ENCODE measurements around the gene UPF2. TPM values are rescaled to one million over a fixed set of nuclear protein-coding genes. Genes with fewer than 3 reads are reported as not detected.

The UPF2 gene
- polyA plus RNA-seq, 1 donor from 2014 or later, result 14.3 TPM

DNA sequence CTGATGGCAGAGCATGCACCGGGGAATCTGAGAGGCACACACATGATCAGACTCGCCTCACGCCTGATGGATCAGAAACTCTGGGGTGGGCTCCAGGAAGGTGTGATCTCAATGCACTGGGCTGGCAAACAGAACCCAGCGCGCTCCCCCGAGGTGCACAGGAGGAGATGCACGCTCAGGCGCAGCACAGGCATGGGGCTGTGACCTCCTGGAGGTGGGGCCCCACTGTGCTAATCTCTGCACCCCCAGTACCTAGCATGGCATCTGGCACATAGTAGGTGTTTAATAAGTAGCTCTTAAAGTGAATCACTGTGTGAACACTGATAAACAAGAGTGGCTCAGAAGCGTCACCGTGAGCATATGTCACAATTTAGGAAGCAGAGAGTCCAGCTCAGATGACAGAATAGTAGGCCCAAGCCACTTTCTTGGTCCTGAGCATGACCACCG lies 161.6 kb downstream of the UPF2 start:
- no peak overlapping the region for H2AFZ ChIP-seq (ENCODE audit: low read depth, low read length)
- H3K27ac ChIP-seq (ENCODE audit: low read length), result no peak overlapping the region
- no peaks in the 10 kb centered on the region for H3K9me3 ChIP-seq (ENCODE audit: low read length)
- H3K9me2 ChIP-seq (ENCODE audit: insufficient read depth, low read length), result no peaks in the 10 kb centered on the region
- no peaks in the 10 kb centered on the region for H3K36me3 ChIP-seq (ENCODE audit: insufficient read depth, low read length)
- H3K9ac ChIP-seq (ENCODE audit: low read length), result no peak overlapping the region
- no peak overlapping the region for H3K4me2 ChIP-seq (ENCODE audit: low read length)
- no peak for TF ChIP-seq SMC3 (conservative IDR thresholded peaks at IDR 0.05; ENCODE audit: poor library complexity)
- TF ChIP-seq RAD21 (conservative IDR thresholded peaks at IDR 0.05), result no peak
- TF ChIP-seq TAF1 (IDR thresholded peaks at IDR 0.05; ENCODE audit: low read depth), result no peak
- TF ChIP-seq, protein P1, sequence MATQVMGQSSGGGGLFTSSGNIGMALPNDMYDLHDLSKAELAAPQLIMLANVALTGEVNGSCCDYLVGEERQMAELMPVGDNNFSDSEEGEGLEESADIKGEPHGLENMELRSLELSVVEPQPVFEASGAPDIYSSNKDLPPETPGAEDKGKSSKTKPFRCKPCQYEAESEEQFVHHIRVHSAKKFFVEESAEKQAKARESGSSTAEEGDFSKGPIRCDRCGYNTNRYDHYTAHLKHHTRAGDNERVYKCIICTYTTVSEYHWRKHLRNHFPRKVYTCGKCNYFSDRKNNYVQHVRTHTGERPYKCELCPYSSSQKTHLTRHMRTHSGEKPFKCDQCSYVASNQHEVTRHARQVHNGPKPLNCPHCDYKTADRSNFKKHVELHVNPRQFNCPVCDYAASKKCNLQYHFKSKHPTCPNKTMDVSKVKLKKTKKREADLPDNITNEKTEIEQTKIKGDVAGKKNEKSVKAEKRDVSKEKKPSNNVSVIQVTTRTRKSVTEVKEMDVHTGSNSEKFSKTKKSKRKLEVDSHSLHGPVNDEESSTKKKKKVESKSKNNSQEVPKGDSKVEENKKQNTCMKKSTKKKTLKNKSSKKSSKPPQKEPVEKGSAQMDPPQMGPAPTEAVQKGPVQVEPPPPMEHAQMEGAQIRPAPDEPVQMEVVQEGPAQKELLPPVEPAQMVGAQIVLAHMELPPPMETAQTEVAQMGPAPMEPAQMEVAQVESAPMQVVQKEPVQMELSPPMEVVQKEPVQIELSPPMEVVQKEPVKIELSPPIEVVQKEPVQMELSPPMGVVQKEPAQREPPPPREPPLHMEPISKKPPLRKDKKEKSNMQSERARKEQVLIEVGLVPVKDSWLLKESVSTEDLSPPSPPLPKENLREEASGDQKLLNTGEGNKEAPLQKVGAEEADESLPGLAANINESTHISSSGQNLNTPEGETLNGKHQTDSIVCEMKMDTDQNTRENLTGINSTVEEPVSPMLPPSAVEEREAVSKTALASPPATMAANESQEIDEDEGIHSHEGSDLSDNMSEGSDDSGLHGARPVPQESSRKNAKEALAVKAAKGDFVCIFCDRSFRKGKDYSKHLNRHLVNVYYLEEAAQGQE (IDR thresholded peaks at IDR 0.05; ENCODE audit: borderline replicate concordance), result no peak
- TF ChIP-seq MXI1 (conservative IDR thresholded peaks at IDR 0.05; ENCODE audit: poor library complexity, severe bottlenecking), result no peak
- TF ChIP-seq EZH2 (IDR thresholded peaks at IDR 0.05; ENCODE audit: borderline replicate concordance, insufficient read depth, low read length, poor library complexity, severe bottlenecking), result no peak
- TF ChIP-seq, protein P2, sequence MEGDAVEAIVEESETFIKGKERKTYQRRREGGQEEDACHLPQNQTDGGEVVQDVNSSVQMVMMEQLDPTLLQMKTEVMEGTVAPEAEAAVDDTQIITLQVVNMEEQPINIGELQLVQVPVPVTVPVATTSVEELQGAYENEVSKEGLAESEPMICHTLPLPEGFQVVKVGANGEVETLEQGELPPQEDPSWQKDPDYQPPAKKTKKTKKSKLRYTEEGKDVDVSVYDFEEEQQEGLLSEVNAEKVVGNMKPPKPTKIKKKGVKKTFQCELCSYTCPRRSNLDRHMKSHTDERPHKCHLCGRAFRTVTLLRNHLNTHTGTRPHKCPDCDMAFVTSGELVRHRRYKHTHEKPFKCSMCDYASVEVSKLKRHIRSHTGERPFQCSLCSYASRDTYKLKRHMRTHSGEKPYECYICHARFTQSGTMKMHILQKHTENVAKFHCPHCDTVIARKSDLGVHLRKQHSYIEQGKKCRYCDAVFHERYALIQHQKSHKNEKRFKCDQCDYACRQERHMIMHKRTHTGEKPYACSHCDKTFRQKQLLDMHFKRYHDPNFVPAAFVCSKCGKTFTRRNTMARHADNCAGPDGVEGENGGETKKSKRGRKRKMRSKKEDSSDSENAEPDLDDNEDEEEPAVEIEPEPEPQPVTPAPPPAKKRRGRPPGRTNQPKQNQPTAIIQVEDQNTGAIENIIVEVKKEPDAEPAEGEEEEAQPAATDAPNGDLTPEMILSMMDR (IDR thresholded peaks at IDR 0.05; ENCODE audit: poor library complexity, severe bottlenecking), result no peak
- TF ChIP-seq POLR2AphosphoS5 (IDR thresholded peaks at IDR 0.05), result no peak
- TF ChIP-seq EP300 (conservative IDR thresholded peaks at IDR 0.05; ENCODE audit: poor library complexity, severe bottlenecking), result no peak
- H3K79me2 ChIP-seq (replicated peaks; ENCODE audit: insufficient read depth, low read length), result no peaks in the 10 kb centered on the region
- no peaks in the 10 kb centered on the region for H4K20me1 ChIP-seq (ENCODE audit: insufficient read depth)
- no peaks in the 10 kb centered on the region for H3F3A ChIP-seq (ENCODE audit: insufficient read depth, low read length, poor library complexity, severe bottlenecking)
- H3K27me3 ChIP-seq (ENCODE audit: insufficient read depth, low read depth, low read length), result no peaks in the 10 kb centered on the region
- H3K4me3 ChIP-seq (ENCODE audit: low read length), result no peak overlapping the region

DNA sequence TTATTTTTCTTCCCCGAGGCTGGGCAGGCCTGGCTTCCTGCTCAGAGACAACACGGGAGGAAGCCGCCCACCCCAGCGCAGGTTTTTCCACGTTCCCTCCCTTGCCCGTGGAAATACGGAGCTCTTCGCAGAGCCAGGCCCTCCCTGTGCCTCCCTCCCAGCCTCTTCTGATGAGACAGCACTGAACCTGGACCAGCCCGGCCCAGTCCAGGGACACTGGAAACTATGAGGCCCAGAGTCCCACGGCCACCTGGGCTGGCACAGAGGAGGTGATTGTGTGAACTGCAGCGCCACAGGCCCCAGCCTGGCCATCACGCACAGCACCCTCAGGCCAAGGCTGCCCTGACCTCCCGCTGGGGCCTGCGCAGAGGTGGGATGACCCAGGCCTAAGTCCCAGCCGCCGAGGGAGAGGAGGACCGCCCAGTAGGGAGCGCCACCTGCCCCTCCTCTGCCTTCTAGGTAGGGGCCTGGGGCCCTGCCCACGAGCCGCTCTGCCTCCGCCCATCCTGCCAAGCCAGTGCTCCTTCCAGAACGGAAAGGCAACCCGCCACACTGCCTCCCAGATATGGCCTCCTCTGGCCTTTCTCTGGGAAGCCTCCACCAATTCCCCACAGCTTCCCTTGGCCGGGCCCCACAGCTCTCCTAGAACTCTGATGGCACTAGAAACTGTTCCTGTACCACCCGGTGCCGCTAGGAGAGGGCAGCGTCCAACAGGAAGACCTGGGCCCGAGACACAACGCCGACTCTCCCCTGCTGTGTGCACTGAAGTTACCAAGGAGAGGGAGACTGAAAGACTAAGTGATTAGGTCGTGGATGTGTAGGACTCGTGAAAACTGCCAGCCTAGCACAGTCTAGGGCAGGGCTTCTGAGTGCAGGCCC lies 162.2 kb downstream of the UPF2 start:
- Histone ChIP-seq H2AFZ (ENCODE audit: low read depth, low read length) (no peak overlapping the region), H3K9me2 (ENCODE audit: insufficient read depth, low read length) (no peaks in the 10 kb centered on the region), H3K4me2 (ENCODE audit: low read length) (no peak overlapping the region), H3K9me3 (ENCODE audit: low read length) (no peaks in the 10 kb centered on the region), H3F3A (ENCODE audit: insufficient read depth, low read length, poor library complexity, severe bottlenecking) (no peaks in the 10 kb centered on the region), H4K20me1 (ENCODE audit: insufficient read depth) (no peaks in the 10 kb centered on the region), H3K9ac (ENCODE audit: low read length) (no peak overlapping the region), H3K4me3 (ENCODE audit: low read length) (no peak overlapping the region), H3K27ac (ENCODE audit: low read length) (no peak overlapping the region), H3K27me3 (ENCODE audit: insufficient read depth, low read depth, low read length) (no peaks in the 10 kb centered on the region), H3K79me2 (replicated peaks; ENCODE audit: insufficient read depth, low read length) (no peaks in the 10 kb centered on the region), H3K36me3 (ENCODE audit: insufficient read depth, low read length) (no peaks in the 10 kb centered on the region)
- TF ChIP-seq MXI1 (conservative IDR thresholded peaks at IDR 0.05; ENCODE audit: poor library complexity, severe bottlenecking) (no peak), POLR2AphosphoS5 (IDR thresholded peaks at IDR 0.05) (no peak), EP300 (conservative IDR thresholded peaks at IDR 0.05; ENCODE audit: poor library complexity, severe bottlenecking) (no peak), EZH2 (IDR thresholded peaks at IDR 0.05; ENCODE audit: borderline replicate concordance, insufficient read depth, low read length, poor library complexity, severe bottlenecking) (no peak), SMC3 (conservative IDR thresholded peaks at IDR 0.05; ENCODE audit: poor library complexity) (no peak), RAD21 (conservative IDR thresholded peaks at IDR 0.05) (no peak)
